Measurements from ENCODE around the gene ZFP62.

GRCh38 chr5:180900178-180900577 lies 39.1 kb upstream of the ZFP62 start:
- no peak for TF ChIP-seq CTCF (IDR thresholded peaks at IDR 0.05; ENCODE audit: insufficient read depth, low read depth, low read length)
- no peak for TF ChIP-seq EZH2 (IDR thresholded peaks at IDR 0.05; ENCODE audit: insufficient read depth, low read length)

All from astrocyte (in vitro differentiated cells and primary cell).